ENCODE measurements around the gene EYA4. TPM values are rescaled to one million over a fixed set of nuclear protein-coding genes. Genes with fewer than 3 reads are reported as not detected.

The EYA4 gene
- total RNA-seq, 1 experiment from 2014 or later = 10.0 TPM

DNA sequence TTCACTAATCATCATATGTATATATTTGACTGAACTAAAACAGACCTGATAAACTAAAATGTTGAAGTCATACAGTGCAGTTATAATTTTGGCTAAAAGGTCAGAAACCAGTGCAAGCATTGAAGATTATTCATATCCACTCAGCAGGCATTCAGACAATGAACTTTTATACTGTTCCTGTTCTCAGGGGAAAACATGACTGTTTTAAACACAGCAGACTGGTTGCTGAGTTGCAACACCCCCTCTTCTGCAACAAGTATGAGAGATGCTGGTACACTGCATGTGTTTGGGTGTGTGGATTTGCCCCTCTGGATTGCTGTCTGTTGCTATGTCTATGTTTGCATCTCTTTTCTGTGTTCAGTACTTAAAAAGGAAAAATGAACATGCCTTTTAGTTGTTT, 206.8 kb downstream of the EYA4 start:
- no peaks in the 10 kb centered on the region for H3K36me3 ChIP-seq (ENCODE audit: low read depth, low read length)
- H3K79me2 ChIP-seq (ENCODE audit: low read length) = no peaks in the 10 kb centered on the region
- ChIA-PET CTCF (no interaction called here), POLR2A (ENCODE audit: unreplicated experiment) (no interaction called here)
- no peaks in the 10 kb centered on the region for H4K20me1 ChIP-seq (ENCODE audit: low read length)
- intact Hi-C loops (cut with micrococcal nuclease) = no loop called here
- no TSS peak for BruUV-seq (replicated peaks)
- no peak overlapping the region for H2AFZ ChIP-seq (ENCODE audit: low read length)
- no peak for ATAC-seq
- H3K4me2 ChIP-seq (ENCODE audit: low read length) = no peak overlapping the region
- no peaks in the 10 kb centered on the region for H3K27me3 ChIP-seq (ENCODE audit: low read length)
- H3K9me3 ChIP-seq (ENCODE audit: low read length) = no peaks in the 10 kb centered on the region
- no peak for DNase-seq
- no peak overlapping the region for H3K27ac ChIP-seq (ENCODE audit: low read length)
- TF ChIP-seq EZH2phosphoT487 (IDR thresholded peaks at IDR 0.05; ENCODE audit: borderline replicate concordance, low read length) (no peak), EZH2 (IDR thresholded peaks at IDR 0.05; ENCODE audit: low read length, unreplicated experiment) (no peak)
- TF ChIP-seq, protein P1, sequence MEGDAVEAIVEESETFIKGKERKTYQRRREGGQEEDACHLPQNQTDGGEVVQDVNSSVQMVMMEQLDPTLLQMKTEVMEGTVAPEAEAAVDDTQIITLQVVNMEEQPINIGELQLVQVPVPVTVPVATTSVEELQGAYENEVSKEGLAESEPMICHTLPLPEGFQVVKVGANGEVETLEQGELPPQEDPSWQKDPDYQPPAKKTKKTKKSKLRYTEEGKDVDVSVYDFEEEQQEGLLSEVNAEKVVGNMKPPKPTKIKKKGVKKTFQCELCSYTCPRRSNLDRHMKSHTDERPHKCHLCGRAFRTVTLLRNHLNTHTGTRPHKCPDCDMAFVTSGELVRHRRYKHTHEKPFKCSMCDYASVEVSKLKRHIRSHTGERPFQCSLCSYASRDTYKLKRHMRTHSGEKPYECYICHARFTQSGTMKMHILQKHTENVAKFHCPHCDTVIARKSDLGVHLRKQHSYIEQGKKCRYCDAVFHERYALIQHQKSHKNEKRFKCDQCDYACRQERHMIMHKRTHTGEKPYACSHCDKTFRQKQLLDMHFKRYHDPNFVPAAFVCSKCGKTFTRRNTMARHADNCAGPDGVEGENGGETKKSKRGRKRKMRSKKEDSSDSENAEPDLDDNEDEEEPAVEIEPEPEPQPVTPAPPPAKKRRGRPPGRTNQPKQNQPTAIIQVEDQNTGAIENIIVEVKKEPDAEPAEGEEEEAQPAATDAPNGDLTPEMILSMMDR (conservative IDR thresholded peaks at IDR 0.05; ENCODE audit: low read depth, low read length) = no peak
- H3F3A ChIP-seq (ENCODE audit: low read length, unreplicated experiment) = no peaks in the 10 kb centered on the region
- H3K4me1 ChIP-seq (ENCODE audit: insufficient read depth, low read length) = no peaks in the 10 kb centered on the region
- H3K4me3 ChIP-seq (ENCODE audit: low read length) = no peak overlapping the region
- no peak overlapping the region for H3K9ac ChIP-seq (ENCODE audit: low read length)
- no peaks in the 10 kb centered on the region for H3K9me2 ChIP-seq (replicated peaks; ENCODE audit: low read length)

DNA sequence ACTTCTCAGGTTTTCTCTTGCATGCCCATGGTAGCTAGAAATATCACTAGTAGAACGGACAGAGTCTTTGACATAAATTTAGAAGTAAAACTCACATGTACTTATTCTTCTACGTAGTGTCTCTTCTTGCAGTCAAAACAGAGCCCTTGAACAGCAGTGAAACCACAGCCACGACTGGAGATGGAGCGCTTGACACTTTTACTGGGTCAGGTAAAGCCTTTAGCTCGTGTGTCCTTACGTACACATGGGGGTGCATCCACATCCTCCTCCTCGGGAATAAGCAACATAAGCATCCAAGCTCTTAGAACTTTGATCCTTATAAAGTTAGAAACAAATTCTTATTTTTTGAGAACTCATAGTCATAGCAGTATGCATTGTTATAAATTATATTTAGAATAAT, 215.3 kb downstream of the EYA4 start:
- no peaks in the 10 kb centered on the region for H3F3A ChIP-seq (ENCODE audit: low read length, unreplicated experiment)
- ChIA-PET POLR2A (ENCODE audit: unreplicated experiment) (no interaction called here), CTCF (no interaction called here)
- H3K79me2 ChIP-seq (ENCODE audit: low read length) = no peaks in the 10 kb centered on the region
- H3K9me2 ChIP-seq (replicated peaks; ENCODE audit: low read length) = no peaks in the 10 kb centered on the region
- no peak for DNase-seq
- H3K36me3 ChIP-seq (ENCODE audit: low read depth, low read length) = no peaks in the 10 kb centered on the region
- intact Hi-C loops (cut with micrococcal nuclease) = no loop called here
- H3K4me2 ChIP-seq (ENCODE audit: low read length) = no peak overlapping the region
- TF ChIP-seq, protein P1 (conservative IDR thresholded peaks at IDR 0.05; ENCODE audit: low read depth, low read length) = no peak
- TF ChIP-seq EZH2 (IDR thresholded peaks at IDR 0.05; ENCODE audit: low read length, unreplicated experiment) (no peak), EZH2phosphoT487 (IDR thresholded peaks at IDR 0.05; ENCODE audit: borderline replicate concordance, low read length) (no peak)
- no peaks in the 10 kb centered on the region for H4K20me1 ChIP-seq (ENCODE audit: low read length)
- no peak overlapping the region for H3K9ac ChIP-seq (ENCODE audit: low read length)
- H3K4me3 ChIP-seq (ENCODE audit: low read length) = no peak overlapping the region
- H3K27me3 ChIP-seq (ENCODE audit: low read length) = no peaks in the 10 kb centered on the region
- no peak overlapping the region for H2AFZ ChIP-seq (ENCODE audit: low read length)
- ATAC-seq = no peak
- H3K4me1 ChIP-seq (ENCODE audit: insufficient read depth, low read length) = no peaks in the 10 kb centered on the region
- BruUV-seq (replicated peaks) = no TSS peak
- no peaks in the 10 kb centered on the region for H3K9me3 ChIP-seq (ENCODE audit: low read length)
- H3K27ac ChIP-seq (ENCODE audit: low read length) = no peak overlapping the region

DNA sequence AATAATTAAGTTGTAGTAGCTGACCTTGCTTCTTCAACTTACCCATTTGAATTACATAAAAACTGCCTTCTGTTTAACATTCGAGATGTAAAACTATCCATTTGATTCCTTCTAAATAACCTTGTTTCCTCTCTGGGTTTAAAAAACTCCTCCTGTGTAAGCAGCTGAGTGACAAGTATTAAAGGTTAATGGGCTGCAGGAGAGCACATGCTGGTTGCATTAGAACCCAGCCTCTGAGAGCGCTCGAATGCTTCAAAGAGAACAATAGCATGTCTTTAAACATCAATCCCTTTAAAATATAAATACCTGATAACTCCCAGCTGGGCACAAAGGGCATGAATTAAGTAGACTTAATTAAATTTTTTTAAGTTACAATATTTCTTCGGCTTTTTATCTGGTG, 215.8 kb downstream of the EYA4 start:
- Histone ChIP-seq H4K20me1 (ENCODE audit: low read length) (no peaks in the 10 kb centered on the region), H3K4me2 (ENCODE audit: low read length) (no peak overlapping the region), H3K27me3 (ENCODE audit: low read length) (no peaks in the 10 kb centered on the region), H3K9me3 (ENCODE audit: low read length) (no peaks in the 10 kb centered on the region), H3K79me2 (ENCODE audit: low read length) (no peaks in the 10 kb centered on the region), H3K9ac (ENCODE audit: low read length) (no peak overlapping the region), H3F3A (ENCODE audit: low read length, unreplicated experiment) (no peaks in the 10 kb centered on the region), H3K36me3 (ENCODE audit: low read depth, low read length) (no peaks in the 10 kb centered on the region), H3K4me3 (ENCODE audit: low read length) (no peak overlapping the region), H3K4me1 (ENCODE audit: insufficient read depth, low read length) (no peaks in the 10 kb centered on the region), H3K27ac (ENCODE audit: low read length) (no peak overlapping the region), H3K9me2 (replicated peaks; ENCODE audit: low read length) (no peaks in the 10 kb centered on the region), H2AFZ (ENCODE audit: low read length) (no peak overlapping the region)
- ChIA-PET POLR2A (ENCODE audit: unreplicated experiment) (no interaction called here), CTCF (no interaction called here)
- DNase-seq (no peak), ATAC-seq (no peak)
- BruUV-seq (replicated peaks) = no TSS peak
- no peak for TF ChIP-seq EZH2phosphoT487 (IDR thresholded peaks at IDR 0.05; ENCODE audit: borderline replicate concordance, low read length)
- TF ChIP-seq, protein P1 (conservative IDR thresholded peaks at IDR 0.05; ENCODE audit: low read depth, low read length) = no peak
- intact Hi-C loops (cut with micrococcal nuclease) = no loop called here

Data from PC-3 (cell line).